Suppressor macrophage (primary cell): ENCODE data around the gene C5.
"Not testable (repeated sequence)": the region's sequence is repeated elsewhere in the genome, so short reads cannot be mapped to it uniquely, and the experiment has no call there.

Experiments
- DNase-seq, 4 experiments: peaks; one replicate each; pipeline ENCODE4 v3.0.0-alpha.2; 2020 to 2022
- total RNA-seq, 17 experiments: gene quantifications; one replicate each; lab custom pipeline; 2026; ENCODE audit warnings: mixed read lengths in 6 of 17, inconsistent platforms in 3 of 17; lab: John Stamatoyannopoulos, UW

C5 gene
- 4.9 to 23.1 (median 12.4) reads per million in 17 experiments for total RNA-seq

DNA sequence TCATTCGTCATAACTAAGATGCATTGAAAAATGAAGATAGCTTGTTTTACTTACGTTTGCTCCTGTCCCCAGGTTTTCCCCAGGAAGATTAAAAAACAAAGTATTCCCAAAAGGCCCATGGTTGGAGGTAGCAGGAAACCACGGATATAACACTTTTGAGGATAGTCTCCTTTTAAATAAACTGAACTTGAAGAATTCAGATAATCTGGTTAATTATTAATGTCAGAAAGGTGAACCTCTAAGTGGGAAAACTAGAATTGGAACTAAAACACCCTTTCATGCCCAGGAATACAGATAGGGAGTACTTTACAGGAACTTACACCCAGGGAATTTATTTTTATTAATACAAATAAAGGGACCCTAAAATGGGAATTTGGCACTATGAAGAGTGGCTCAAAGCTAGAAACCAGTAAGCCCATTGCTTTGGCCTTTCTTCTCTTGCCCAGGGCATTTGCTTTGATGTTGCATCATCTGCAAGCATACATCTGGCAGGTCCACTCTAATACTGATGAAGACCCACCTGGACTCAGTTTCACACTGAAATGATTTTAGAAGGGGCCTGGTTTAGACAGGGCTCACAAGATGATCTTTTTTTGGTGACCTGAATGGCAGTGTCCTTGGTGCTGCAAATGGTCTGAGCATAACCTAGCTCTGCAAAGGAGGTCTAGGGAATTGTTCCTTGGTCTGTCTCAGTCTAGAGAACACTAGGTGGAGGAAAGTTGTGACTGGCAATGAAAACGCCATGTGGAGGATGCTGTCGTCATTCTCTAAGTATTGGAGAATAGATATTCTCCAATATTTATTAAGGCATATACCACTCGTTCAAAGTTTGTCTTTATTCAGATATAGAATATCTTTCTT lies at the start of gene C5:
TSS of gene C5 (minus strand) at position 148 of the 861 bp plus-strand sequence. CDS start at position 119, 29 bp downstream.
- no peak for DNase-seq

DNA sequence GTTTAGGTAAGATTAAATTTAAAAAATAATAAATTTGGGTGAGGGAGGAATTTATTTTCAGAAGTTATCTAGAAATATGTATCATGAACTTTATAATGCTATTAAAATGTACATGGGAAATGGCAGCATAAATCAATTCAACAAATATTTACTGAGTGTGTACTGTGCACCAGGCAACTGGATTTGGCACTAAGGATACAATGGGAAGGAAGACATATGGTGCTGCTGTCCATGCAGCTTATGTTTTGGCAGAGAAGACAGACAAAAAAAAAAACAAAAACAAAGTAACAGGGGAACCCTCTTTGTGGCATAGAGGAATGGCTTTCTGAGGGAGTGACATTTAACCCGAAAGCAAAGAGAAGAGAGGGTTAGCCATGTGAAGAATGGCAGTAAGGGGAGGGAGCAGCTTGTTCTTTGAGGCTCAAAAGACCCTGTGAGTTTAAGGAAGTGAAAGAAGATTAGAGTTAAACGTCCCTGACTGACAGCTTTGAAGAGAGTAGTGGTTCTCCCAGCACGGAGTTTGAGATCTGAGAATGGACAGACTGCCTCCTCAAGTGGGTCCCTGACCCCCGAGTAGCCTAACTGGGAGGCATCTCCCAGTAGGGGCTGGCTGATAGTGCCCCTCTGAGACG lies 48.6 kb upstream of the C5 start:
- no peak for DNase-seq

DNA sequence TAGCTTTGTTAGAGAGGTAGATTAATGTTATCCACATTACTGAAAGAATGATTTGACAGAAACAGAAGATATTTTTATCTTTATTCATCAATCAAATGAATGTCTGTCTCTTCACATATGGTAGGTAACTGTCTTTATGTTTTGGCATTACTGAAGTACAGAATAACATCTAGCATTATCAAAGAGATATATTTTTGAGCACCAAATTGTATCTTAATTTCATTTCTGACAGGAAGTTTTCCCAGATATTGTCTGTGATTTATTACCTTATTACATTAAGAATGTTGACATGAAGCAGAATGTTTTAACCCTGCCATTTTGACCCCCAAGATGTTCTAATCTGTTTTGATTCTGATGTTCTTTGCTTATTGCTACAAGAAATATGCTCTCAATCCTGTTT lies 45.0 kb upstream of the C5 start:
- DNase-seq: no peak

DNA sequence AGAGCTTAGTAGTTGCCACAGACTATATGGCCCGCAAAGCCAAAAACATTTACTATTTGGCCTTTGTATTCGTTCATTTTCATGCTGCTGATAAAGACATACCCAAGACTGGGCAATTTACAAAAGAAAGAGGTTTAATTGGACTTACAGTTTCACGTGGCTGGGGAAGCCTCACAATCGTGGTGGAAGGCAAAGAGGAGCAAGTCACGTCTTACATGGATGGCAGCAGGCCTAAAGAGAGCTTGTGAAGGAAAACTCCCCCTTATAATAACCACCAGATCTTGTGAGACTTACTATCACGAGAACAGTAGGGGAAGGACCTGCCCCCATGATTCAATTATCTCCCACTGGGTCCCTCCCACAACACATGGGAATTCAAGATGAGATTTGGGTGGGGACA lies 40.7 kb upstream of the C5 start:
- DNase-seq: not testable (repeated sequence)

DNA sequence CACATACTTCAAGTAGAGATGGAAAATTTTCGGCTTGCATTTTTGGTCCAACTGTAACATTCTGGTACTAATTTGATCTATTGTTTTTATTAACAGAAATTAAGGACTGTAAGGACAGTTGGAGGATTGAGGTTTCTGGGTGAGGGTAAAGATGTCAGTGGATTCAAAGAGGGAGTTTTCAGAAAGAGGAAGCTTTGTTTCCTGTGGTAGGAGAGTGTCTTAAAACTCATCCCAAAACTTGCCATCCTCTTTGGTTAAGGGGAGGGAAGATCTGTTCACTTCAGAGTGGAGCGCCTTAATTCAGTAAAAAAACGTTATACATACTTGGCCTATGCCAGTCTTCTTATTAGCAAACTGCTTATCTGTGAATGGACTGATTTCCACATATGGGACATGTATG lies 38.5 kb upstream of the C5 start:
- DNase-seq: peak; percentile 12 to 51 (median 32)

DNA sequence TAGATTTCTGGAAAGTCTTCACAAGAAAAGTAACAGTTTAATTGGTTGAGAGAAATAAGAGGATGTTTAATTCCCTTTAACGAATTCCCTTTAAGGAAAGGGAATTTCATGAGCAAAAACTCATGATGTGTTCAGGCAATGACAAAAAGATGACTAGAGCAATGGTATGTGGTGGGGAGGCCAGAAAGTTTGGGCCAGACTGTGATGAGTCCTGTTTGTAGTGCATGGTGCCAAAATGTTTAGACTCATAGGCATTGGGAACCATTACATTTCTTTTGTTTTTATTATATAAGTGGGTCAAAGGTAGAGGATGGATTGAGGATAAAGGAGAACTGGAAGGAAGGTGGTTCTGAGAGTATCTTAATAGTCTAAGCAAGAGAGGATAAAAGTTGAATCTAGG lies 35.6 kb upstream of the C5 start:
- no peak for DNase-seq

DNA sequence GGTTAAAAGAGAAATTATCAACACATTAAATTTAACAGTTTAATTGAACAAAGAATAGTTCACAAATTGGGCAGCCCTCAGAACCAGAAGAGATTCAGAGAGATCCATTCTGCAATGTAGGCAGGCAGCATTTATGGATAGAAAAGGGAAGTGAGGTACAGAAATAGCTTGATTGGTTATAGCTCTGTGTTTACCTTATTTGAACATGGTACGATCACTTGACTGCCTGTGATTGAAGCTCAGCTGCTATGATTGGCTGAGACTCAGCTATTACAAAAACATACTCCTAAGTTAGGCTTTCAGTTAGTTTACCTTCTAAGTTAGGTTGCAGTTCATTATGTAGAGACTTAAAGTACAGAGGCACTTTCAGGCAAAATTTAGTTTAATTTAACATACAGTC lies 32.0 kb upstream of the C5 start:
- DNase-seq: peak in 1 of 4 experiments; percentile 38

DNA sequence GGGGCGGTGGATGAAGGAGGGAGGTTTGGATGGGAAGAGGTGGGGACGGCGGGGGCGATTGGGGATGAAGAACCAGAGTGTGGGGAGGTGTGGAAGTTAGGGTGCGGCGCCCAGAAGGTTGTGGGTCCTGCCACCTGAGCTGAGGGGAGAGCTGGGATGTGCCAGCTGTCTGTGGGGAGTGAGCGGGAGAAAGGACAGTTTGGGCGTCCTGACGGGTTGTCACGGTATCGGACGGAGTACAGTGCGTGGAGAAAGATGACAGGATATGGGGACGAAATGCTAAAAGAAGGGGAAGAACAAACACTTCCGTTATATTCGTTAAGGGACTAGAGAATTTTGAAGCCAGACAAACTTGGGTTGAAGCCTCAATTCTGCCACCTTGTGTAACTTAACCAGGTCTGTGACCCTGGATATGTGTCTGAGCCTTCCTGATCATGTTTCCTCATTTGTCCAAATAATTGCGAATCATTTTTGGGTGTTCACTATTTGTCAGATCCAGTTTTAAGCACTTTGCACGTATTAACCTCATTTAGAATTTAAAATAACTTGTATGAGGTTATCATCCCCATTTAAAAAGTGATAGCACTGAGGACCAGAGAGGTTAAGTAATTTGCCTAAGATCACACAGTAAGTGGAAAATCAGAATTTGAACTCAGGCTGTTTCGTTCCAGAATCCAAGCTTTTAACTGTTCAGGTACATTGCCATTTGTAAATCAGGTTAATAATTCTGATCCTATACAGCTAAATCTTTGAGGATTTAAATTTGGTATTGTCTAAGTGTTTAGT lies 25.4 kb upstream of the C5 start:
- DNase-seq: peak in 3 of 4 experiments; percentile 47 to 69 (median 66)

DNA sequence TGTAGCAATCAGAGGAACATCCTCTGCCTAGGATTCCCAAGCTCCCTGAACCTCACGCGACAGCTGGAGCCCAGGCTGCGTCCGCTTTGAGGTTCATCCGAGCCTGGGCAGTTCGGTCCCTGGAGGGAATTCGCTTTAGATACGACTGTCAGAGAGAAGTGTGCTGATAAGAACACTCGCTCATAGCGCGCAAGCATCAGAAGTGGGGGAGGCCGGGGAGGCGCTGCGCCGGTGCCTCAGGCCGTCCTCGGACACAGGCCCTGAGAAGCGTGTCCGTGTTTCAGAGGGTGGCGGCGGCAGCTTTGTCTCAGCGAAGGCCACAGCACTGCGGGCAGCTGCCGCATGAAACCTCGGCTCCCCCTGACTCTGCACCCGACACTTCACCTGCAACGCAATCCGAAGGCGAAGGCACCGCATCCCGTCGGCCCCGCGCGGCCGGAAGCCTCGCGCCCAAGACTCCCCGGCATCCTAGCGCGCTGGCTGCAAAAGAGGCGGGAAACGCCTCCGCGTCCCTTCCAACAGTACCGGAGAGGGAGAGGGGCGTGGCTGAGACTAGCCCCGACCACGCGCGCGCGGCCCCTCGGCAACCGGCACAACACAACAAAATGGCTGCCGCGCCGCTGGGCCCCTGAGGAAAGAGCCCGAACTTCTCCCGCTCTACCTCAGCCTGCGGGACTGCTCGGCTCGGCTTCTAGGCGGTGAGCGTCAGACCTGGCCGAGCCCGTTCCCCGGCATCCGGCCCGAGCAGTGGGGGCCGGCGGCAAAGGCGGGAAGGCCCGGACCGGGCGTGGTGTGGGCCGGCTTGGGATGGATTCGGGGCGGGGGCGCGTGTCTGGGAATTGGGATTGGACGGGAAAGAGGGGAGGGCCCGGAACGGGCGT lies 24.5 kb upstream of the C5 start, which contains the start of gene CNTRL:
TSS of gene CNTRL (plus strand) at position 586 of the 881 bp plus-strand sequence. CDS start 13,372 bp downstream, outside the sequence.
- DNase-seq: peak; percentile 91 to 96 (median 96)

DNA sequence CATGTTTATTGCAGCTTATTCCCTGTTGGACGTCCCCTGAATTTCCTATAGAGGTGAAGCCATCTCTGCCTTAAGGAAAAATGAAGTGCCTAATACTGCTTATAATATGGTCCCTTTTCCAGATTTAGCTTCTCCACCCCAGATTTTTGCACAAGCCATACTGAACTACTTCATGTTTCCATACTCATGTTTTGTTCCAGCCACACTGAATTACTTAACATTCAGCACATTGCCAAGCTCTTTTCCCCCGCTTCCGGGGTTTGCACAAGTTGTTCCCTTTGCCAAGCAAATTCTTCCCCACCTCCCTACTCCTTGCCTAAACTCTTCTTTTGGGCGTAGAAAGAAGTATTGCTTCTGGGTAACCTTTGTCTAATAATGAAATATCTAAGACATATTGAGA lies 23.0 kb upstream of the C5 start:
- DNase-seq: peak; percentile 77 to 89 (median 87)

DNA sequence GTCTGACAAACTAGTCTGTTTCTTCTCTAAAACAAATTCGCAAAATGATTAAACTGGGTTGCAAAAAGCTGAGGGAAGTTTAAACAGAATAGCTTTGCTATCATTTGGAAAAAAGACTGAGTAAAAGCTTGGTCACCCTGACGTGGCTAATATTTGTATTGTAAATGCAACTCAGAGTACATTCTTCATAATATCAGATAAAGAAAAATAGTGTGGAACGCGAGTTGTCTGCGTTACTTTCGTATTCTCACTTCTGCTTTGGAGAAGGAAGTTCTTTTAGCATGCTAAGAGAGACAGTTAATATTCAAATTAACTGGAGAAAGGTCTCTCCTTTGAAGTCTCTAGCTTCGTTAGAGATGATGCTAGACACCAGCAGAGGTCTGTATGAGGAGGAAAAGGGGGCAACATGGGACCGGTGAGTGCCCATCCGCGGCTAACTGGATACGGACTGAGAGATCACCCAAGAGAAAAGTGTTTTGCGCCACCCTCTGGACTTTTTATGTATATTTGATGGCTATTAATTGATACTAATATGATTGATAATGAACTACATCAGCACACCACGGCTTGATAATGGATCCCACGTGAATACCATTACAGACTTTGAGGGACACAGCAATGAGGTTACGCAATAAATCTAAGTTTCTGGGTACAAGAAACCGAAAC lies 21.8 kb upstream of the C5 start:
- peak; percentile 49 to 72 (median 60) for DNase-seq

DNA sequence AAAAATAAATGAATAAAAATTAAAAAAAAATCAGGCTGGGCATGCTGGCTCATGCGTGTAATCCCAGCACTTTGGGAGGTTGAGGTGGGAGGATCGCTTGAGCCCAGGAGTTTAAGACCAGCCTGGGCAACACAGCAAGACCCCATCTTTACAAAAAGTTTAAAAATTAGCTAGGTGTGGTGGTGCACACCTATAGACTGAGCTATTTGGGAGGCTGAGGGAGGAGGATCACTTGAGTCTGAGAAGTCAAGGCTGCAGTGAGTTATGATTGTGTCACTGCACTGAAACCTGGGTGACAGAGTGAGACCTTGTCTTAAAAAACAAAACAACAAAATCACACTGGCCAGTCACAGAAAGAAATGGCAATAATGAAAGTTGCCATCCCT lies 21.3 kb upstream of the C5 start:
- DNase-seq: peak in 2 of 4 experiments; percentile 18 to 32

DNA sequence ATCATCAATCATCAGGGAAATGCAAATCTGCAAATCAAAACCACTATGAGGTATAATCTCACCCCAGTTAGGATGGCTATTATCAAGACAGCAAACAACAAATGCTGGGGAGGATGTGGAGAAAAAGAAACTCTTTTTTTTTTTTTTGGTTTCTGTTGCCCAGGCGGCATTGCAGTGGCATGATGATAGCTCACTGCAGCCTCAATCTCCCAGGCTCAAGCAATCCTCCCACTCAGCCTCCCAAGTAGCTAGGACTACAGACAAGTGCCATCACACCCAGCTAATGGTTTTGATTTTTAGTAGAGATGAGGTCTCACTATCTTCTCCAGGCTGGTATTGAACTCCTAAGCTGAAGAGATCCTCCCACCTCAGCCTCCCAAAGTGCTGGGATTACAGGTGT lies 19.3 kb upstream of the C5 start:
- DNase-seq: peak; percentile 23 to 57 (median 50)

DNA sequence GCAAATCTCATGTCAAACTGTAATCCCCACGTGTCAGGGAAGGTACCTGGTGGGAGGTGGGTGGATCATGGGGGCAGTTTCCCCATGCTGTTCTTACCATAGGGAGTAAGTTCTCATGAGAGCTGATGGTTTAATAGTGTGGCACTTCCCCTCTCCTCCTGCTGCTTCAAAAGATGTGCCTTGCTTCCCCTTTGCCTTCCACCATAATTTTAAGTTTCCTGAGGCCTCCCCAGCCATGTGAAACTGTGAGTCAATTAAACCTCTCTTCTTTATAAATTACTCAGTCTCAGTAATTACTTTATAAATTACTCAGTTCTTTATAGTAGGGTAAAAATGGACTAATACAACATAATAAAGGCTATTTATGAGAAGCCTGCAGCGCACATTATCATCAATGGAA lies 17.6 kb upstream of the C5 start:
- DNase-seq: peak; percentile 15 to 53 (median 48)

DNA sequence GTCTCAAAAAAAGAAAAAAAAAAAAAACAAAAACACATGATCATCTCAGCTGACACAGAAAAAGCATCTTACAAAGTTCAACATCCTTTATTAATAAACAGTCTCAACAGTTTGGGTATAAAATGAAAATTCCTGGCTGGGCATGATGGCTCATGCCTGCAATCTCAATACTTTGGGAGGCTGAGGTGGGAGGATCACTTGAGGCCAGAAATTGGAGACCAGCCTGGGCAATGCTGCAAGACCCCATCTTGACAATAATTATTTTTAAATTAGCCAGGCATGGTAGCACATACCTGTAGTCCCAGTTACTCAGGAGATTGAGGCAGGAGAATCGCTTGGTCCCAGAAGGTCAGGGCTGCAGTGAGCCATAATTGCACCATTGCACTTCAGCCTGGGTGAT lies 16.8 kb upstream of the C5 start:
- no peak for DNase-seq

DNA sequence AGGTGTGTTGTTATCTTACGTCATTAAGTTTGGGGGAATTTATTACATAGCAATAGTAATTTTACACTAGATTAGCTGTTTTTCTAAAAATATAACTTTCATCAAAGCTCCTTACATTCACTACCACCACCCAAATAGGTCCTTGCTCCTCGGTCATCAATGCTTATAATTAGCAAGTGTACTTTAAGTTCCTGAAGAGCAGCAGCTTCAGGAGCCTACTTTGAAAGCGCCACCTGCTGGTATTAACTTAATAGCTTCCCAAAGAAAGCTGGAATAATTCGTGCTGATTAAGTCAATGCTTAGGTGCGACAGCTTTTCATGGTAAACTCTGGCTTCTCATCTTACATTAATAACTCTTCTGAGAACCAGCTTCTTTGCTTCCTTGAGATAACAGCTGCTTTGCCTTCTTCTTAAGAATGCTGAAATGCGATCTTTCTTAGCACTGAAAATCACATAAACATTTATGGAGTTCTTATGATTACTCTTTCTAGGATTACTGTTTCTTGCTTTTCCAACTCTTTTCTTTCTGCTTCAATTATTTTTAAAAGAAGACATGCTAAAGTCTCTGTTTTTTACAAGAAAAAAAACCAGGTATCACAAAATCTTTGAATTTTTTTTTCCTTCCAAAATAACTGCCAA lies 10.0 kb upstream of the C5 start:
- peak; percentile 70 to 88 (median 76) for DNase-seq

DNA sequence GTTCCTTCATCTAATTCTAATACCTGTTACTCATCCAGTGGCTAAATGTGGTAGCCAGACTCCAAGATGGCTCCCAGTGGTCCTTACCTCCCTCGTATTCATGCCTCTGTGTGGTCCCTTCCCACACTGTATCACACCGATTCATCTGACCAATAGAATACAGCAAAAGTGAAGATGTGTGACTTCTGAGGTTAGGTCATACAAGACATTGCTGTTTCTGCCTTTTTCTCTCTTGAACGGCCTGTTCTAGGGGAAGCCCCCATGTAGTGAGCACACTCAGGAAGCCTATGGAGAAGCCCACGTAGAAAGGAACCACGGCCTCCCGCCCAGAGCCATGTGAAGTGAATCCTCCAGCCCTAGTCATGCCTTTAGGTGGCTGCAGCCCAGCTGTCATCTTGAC lies 9.4 kb upstream of the C5 start:
- no peak for DNase-seq

DNA sequence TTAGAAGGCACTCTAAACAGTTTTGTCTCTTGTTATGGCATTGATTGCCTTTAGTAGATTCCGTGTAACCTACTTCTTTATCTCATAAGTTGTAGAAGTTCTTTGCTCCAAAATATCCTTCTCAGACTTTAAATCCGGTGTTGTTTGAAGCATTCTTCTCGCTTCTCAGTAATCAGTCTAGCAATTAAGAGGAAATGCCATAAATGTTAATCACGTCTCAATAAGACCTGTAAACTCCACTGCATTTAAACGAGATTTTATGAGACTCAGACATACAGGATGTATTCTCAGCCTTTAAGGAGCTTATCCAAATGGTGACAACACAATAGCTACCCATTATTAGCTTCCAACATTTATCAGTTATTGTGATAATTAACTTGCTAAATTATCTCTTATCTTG lies 7.7 kb upstream of the C5 start:
- DNase-seq: no peak

DNA sequence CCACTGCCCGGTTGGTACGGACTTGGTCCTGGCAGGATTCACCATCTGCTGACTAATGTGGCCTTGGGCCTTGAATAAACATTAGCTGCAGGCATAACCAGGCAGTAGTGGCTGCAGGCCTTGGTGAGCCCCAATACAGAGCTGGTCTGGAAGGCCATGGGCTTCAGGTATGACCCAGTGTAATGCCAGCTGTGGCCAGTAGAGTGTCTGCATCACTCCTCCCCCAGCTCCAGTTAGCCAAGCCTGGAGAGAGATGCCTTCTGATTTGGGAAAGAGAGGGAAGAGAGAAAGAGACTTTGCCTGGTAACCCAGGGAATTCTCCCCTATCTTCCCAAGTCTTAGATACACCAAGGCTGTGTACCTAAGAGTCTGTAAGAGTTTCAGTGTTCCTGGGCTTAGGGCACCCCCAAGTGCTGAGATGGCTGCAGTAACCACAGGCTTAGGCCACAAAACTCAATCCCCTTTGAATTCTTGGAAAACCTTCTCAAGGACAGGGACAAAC lies 5.6 kb upstream of the C5 start:
- peak in 2 of 4 experiments; percentile 15 to 16 for DNase-seq

DNA sequence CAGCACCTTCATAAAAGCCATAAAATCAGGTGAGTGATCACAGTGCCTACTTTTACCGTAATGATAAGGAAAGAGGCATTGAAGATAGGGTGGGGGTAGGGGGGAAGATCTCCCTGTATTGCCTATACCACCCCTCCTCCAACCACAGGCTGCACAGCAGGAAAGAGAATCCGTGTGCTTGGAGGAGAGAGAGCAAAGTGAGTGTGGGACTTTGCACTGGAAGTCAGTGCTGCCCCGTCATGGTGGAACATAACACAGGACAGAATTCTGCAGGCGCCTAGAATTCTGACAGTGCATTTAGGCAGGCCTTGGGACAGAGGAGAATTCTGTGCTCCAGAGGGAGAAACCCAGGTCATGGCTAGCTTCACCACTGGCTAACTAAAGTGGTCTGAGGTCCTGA lies 3.5 kb upstream of the C5 start:
- no peak for DNase-seq

DNA sequence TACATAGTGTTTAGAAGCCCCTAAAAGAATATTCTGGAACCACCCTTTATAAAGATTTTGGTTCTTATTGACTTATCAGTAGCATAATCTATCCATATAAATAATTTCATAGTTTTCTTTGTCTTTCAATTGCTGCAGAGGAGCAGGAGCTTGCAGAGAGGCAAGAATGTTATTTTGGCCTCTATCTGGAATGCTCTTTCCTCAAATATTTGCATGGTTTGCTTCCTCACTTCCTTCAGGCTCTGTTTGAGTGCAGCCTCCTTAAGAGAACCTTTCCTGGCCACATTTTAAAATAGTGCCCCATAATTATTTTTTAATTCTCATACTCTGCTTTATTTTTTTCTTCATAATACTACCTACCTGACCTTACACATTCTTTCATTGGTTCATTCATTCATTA lies 1.5 kb downstream of the C5 start:
- no peak for DNase-seq
